Stimulated activated CD4-positive, alpha-beta T cell treated with anti-CD3 and anti-CD28 coated beads, Interleukin-2, amount 100 ng/mL, for 24 hours (primary cell): ENCODE results near the gene GSE1.
A peak's percentile ranks its signal among the peaks of the same experiment; 100 is the strongest.

Source experiments
- DNase-seq, 2 donors: peaks; one replicate each; pipeline ENCODE4 v3.0.0-alpha.2; 2020

The GSE1 gene

GRCh38 chr16:85651629-85652430 lies 38.7 kb downstream of the GSE1 start:
- no peak for DNase-seq

- peak in 1 of 2 donors; percentile 17 for DNase-seq
These were observed 39.5 kb downstream of the GSE1 start for GRCh38 chr16:85652431-85653221.

- no peak for DNase-seq
These were observed 40.3 kb downstream of the GSE1 start for GRCh38 chr16:85653290-85653891.

- no peak for DNase-seq
These were observed 41.4 kb downstream of the GSE1 start for GRCh38 chr16:85654251-85655095.

DNA sequence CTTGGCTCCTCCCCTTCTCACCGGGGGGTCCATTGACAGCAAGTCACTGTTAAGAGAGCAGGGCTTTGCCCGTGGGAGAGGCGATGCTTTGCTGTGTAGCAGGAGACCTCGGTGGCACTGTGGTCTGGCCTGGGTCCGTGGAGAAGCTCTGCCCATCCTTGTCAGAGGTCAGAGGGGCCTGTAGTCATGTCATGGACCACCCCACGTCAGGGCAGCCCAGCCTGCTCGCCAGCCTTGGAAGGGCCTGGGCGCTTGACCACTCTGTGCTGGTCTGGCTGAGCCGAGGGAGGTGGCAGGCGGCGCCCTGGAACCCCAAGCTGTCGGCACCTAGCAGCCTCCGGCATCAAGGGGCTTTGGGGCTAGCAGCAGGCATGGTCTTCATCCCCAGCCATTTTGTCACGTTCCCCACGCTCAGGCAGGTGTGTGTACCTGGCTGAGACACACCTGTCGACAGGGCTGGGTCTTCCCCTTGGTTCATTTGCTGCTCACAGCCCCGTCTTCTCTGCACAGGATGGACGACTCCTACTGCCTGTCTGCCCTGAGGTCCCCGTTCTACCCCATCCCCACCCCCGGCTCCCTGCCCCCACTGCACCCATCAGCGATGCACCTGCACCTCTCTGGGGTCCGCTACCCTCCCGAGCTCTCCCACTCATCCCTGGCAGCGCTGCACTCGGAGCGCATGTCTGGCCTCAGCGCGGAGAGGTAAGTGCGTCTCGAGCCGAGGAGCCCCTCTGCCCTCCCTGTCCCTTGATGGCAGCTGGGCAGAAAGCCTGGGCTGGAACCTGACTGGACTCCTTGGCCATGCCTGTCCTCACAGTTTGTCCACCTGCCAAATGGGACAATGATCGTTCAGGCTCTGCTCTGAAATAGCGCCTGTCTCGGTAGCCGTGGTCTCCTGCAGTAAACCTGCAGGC lies 42.4 kb downstream of the GSE1 start:
- DNase-seq, result no peak

DNA sequence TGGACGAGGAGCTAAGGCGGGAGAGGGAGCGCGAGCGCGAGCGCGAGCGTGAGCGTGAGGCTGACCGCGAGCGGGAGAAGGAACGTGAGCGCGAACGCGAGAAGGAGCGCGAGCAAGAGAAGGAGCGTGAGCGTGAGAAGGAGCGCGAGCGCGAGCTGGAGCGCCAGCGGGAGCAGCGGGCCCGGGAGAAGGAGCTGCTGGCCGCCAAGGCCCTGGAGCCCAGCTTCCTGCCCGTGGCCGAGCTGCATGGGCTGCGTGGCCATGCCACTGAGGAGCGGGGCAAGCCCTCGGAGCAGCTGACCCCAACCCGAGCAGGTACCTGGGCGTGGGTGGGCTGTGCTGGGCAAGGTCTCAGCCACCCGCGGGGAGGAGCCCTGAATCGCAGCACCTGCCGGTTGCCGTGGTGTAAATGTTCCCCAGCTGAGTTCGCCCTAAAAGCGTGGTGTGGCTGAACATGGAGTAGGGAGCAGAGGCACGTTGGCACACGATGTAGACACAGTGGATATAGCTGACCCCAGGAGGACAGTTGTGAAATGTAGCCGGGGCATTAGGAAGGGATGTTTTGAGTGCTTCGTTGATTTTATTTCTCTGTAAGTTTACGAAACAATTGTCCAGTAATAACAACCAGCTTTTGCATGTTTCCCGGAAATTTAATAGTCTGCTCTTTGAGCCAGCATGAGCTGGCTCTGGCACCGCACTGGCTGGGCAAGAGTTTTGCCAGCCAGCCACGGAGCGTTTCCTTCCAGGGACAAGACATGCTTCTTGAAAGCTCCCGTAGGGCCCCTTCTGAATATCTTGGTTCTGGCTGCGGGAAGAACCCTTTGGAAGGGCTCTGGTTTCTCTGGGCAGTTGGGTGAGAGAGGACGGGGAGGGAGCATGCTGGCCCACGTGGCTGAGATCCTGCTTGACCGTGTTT lies 43.5 kb downstream of the GSE1 start:
- DNase-seq, result no peak

- no peak for DNase-seq
These were observed 44.1 kb downstream of the GSE1 start for GRCh38 chr16:85657267-85657650.

DNA sequence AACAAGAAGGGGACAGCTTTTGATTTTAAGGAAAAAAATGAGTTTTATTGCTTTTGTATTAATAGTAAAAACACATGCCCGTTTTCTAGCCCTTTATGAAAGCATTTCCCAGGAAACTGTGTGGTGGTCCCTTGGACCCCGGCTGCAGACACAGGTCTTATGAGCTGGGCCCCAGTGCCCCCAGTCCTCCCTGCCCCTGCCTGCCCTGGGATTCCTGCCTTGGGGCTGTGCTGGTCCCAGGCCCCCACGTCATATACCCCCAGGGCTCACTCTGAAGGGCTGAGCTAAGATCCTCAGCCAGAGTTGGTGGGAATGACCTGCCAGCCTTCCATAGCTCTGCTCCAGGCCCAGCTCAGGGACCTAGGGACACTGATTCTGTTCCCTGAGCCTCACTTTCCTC lies 44.9 kb downstream of the GSE1 start:
- DNase-seq, result no peak

DNA sequence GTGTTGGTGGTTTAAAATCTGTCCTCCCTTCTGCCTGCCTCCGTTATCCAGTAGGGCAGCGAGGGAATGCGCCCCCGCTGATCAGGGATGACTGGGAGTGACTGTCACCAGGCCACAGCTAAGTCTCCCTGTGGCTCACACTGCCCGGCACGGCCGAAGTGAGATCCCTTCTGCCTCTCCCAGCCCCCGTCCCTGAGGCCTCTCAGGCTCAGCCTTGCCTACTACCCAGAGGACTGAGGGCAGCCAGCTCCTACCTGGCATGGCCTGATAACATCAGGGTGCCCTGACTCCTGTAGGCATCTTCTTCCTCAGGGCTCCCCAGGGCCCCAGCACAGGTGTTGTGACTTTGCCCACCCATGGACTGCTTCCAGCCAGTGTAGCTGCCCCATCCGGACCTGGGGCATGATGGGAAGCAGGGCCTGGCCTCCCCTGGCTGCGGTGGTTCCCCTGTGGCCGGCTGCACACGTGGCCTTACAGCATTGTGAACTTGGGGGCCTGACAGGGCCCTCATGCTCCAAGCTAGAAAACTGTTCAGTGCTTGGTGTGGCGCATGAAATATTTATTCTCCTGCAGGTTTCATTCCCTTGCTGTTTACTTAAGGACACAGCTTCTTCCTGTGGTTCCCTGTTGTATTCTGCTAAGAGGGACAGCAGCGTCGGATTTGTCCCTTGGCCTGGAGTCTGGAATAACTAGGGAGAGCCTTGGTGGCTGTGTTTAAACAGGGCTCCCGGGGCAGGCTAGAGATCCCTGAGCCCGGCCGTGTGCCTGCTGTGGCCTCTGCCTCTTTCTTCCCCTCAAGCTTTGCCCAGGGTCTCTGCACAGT lies 45.6 kb downstream of the GSE1 start:
- no peak for DNase-seq

GRCh38 chr16:85659336-85659735 lies 46.2 kb downstream of the GSE1 start:
- no peak for DNase-seq

DNA sequence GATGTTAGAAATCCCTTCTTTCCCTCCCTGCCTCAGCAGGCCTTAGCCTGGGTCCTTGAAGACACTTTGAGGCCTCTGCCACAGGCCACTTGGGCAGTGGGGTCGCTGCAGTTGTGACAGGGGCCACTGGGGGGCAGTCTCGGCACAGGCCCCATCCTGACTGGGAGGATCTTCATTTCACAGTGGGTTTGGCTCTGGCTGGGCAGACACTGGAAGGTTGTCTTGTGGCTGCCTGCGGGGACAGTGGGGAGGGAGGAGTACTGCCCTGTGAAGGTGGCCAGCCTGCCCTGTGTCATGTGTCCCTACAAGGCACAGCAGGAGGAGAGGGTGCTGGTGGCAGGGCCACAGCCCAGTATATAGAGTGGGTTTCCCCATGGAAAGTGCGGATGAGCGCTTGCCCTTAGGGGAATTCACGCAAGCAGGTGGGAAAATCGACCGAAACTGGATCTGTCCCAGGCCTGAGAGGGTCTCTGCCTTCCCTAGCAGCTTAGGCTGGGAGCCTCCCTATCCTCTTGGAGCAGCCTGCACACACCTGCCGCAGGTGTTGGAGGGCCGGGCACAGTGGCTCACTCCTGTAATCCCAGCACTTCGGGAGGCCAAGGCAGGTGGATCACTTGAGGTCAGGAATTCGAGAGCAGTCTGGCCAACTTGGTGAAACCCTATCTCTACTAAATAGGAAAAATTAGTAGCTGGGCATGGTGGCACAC lies 46.8 kb downstream of the GSE1 start:
- DNase-seq, result peak; percentile 76 to 80

DNA sequence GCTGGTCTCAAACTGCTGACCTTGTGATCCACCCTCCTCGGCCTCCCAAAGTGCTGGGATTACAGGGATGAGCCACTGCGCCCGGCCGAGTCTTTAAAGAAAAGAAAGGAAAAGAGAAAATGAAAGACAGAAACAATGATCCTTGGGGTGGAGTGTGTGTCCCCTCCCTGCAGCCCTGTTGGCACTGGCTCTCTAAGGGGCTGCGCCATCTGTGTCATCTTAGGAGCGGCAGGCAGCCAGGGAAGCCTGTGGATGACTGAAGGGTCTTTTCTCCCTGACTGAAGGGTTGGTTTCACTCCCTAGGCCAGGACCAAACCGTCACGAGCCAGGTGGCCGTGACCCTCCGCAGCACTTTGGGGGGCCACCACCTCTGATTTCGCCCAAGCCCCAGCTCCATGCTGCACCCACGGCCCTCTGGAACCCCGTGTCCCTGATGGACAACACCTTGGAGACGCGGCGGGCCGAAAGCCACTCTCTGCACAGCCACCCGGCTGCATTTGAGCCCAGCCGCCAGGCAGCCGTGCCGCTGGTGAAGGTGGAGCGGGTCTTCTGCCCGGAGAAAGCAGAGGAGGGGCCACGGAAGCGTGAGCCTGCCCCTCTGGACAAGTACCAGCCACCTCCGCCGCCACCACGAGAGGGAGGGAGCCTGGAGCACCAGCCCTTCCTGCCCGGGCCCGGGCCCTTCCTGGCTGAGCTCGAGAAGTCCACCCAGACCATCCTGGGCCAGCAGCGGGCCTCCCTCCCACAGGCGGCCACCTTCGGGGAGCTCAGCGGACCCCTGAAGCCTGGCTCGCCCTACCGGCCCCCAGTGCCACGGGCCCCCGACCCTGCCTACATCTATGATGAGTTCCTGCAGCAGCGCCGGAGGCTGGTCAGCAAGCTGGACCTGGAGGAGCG lies 48.0 kb downstream of the GSE1 start:
- no peak for DNase-seq

DNA sequence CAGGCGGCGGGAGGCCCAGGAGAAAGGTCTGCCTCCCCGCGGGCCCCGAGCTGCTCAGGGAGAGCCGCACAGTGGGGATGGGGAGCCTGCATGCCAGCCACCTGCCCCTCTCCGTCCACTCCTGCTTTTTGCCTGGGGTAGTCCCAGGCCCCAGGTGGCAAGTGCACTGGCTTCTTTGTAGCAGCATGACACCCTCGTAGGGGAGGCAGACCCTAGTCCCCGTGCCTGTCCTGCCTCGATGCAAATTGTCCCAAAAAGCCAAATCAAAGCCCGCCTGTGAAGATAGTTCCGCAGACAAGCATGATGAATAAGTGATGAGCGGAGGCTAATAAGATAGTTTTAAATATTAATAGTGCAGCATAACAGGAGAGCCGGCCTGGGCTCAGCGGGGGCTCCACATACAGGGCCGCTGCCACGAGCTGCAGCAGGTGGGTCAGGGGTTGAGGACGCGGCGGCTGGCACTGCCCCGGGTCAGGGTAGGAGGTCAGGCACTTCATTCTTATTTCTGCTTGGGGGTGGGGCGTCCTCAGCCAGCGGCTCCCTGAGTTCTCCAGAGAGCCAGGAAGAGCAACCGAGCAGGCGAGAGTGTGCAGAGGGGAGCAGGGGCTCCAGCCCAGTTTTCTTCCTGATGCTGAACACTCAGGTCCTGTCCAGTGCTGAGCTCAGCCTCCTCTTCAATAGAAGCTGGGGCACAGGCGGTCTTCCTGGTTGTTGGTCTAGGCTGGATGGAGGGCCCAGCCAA lies 48.8 kb downstream of the GSE1 start:
- DNase-seq, result no peak

GRCh38 chr16:85662482-85662812 lies 49.3 kb downstream of the GSE1 start:
- no peak for DNase-seq

GRCh38 chr16:85662976-85663830 lies 50.1 kb downstream of the GSE1 start:
- no peak for DNase-seq

- DNase-seq, result no peak
These were observed 50.8 kb downstream of the GSE1 start for GRCh38 chr16:85663891-85664321.
